Measurements from ENCODE around the gene SLC4A4. TPM values are rescaled to one million over a fixed set of nuclear protein-coding genes. Genes with fewer than 3 reads are reported as not detected.

Gene SLC4A4
- total RNA-seq, 1 donor from 2014 or later = 281 TPM

GRCh38 chr4:71469541-71469940 lies 130.7 kb downstream of the SLC4A4 start:
- H3K27ac Mint-ChIP-seq = peak overlapping the region; percentile 42
- no peak overlapping the region for H3K4me3 Mint-ChIP-seq (ENCODE audit: low read depth)
- no peaks in the 10 kb centered on the region for H3K4me1 Mint-ChIP-seq (ENCODE audit: low read depth)
- TF ChIP-seq CTCF (IDR thresholded peaks at IDR 0.05; ENCODE audit: unreplicated experiment) = no peak
- no peaks in the 10 kb centered on the region for H3K27me3 Mint-ChIP-seq
- peaks cover 45% of the 10 kb centered on the region for H3K36me3 Mint-ChIP-seq (ENCODE audit: insufficient read depth)
- no peaks in the 10 kb centered on the region for H3K9me3 Mint-ChIP-seq (ENCODE audit: low read depth)
- no peak for DNase-seq (ENCODE audit: low spot score, unreplicated experiment)

GRCh38 chr4:71470524-71470923 lies 131.7 kb downstream of the SLC4A4 start:
- no peak for DNase-seq (ENCODE audit: low spot score, unreplicated experiment)
- Mint-ChIP-seq H3K4me3 (ENCODE audit: low read depth) (no peak overlapping the region), H3K27ac (peak overlapping the region; percentile 68), H3K4me1 (ENCODE audit: low read depth) (no peaks in the 10 kb centered on the region), H3K9me3 (ENCODE audit: low read depth) (no peaks in the 10 kb centered on the region), H3K36me3 (ENCODE audit: insufficient read depth) (peaks cover 46% of the 10 kb centered on the region), H3K27me3 (no peaks in the 10 kb centered on the region)
- TF ChIP-seq CTCF (IDR thresholded peaks at IDR 0.05; ENCODE audit: unreplicated experiment) = no peak

GRCh38 chr4:71472946-71473345 lies 134.1 kb downstream of the SLC4A4 start:
- TF ChIP-seq CTCF (IDR thresholded peaks at IDR 0.05; ENCODE audit: unreplicated experiment) = no peak
- H3K27me3 Mint-ChIP-seq = no peaks in the 10 kb centered on the region
- DNase-seq (ENCODE audit: low spot score, unreplicated experiment) = no peak
- peak overlapping the region; percentile 58 for H3K27ac Mint-ChIP-seq
- no peaks in the 10 kb centered on the region for H3K9me3 Mint-ChIP-seq (ENCODE audit: low read depth)
- peaks cover 1% of the 10 kb centered on the region for H3K4me1 Mint-ChIP-seq (ENCODE audit: low read depth)
- H3K36me3 Mint-ChIP-seq (ENCODE audit: insufficient read depth) = peaks cover 48% of the 10 kb centered on the region
- H3K4me3 Mint-ChIP-seq (ENCODE audit: low read depth) = no peak overlapping the region

GRCh38 chr4:71473541-71474240 lies 134.9 kb downstream of the SLC4A4 start:
- no peak overlapping the region for H3K4me3 Mint-ChIP-seq (ENCODE audit: low read depth)
- H3K27ac Mint-ChIP-seq = peak overlapping the region; percentile 83
- no peaks in the 10 kb centered on the region for H3K9me3 Mint-ChIP-seq (ENCODE audit: low read depth)

GRCh38 chr4:71474731-71475130 lies 135.9 kb downstream of the SLC4A4 start:
- H3K4me1 Mint-ChIP-seq (ENCODE audit: low read depth) = peaks cover 1% of the 10 kb centered on the region
- no peak overlapping the region for H3K4me3 Mint-ChIP-seq (ENCODE audit: low read depth)
- DNase-seq (ENCODE audit: low spot score, unreplicated experiment) = no peak
- H3K27me3 Mint-ChIP-seq = no peaks in the 10 kb centered on the region
- TF ChIP-seq CTCF (IDR thresholded peaks at IDR 0.05; ENCODE audit: unreplicated experiment) = no peak
- peaks cover 50% of the 10 kb centered on the region for H3K36me3 Mint-ChIP-seq (ENCODE audit: insufficient read depth)
- H3K27ac Mint-ChIP-seq = no peak overlapping the region
- H3K9me3 Mint-ChIP-seq (ENCODE audit: low read depth) = no peaks in the 10 kb centered on the region

More at GRCh38 chr4:71473541-71474240, 134.9 kb downstream of the SLC4A4 start:
- H3K27me3 Mint-ChIP-seq = no peaks in the 10 kb centered on the region
- no peak for DNase-seq (ENCODE audit: low spot score, unreplicated experiment)
- H3K36me3 Mint-ChIP-seq (ENCODE audit: insufficient read depth) = peaks cover 50% of the 10 kb centered on the region
- peaks cover 1% of the 10 kb centered on the region for H3K4me1 Mint-ChIP-seq (ENCODE audit: low read depth)
- no peak for TF ChIP-seq CTCF (IDR thresholded peaks at IDR 0.05; ENCODE audit: unreplicated experiment)

All from progenitor cell of endocrine pancreas (in vitro differentiated cells).